Inferior parietal cortex (tissue), 1 donor: ENCODE results near the gene LPAR2.

ENCODE experiments used
- DNase-seq: peaks from one replicate; pipeline ENCODE4 v3.0.0-alpha.2; 2016; ENCODE audit errors: extremely low spot score

The LPAR2 gene

GRCh38 chr19:19597809-19598306, 30.2 kb downstream of the LPAR2 start:
- DNase-seq, result no peak

- no peak for DNase-seq
Observed at GRCh38 chr19:19595171-19595701, 32.8 kb downstream of the LPAR2 start.

DNA sequence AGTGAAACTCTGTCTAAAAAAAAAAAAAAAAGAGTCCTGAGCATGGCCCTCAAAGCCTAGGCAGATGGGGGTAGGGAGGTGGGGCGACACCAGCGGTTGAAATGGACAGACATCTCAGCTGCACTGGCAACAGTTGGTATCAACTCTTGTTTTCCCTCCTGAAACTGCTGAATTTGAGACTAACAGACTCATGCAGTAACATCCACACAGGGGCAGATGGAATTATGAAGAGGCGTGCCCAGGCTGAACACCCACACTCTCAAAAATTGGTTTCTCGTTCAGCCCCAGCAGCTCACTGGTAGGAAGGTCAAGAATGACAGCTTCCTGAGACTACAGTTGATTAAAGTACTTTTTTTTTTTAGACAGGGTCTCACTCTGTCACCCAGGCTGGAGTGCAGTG, 33.6 kb downstream of the LPAR2 start:
- DNase-seq, result no peak

GRCh38 chr19:19592690-19593089, 35.3 kb downstream of the LPAR2 start:
- DNase-seq, result no peak

GRCh38 chr19:19591133-19591825, 36.7 kb downstream of the LPAR2 start:
- DNase-seq, result no peak

DNA sequence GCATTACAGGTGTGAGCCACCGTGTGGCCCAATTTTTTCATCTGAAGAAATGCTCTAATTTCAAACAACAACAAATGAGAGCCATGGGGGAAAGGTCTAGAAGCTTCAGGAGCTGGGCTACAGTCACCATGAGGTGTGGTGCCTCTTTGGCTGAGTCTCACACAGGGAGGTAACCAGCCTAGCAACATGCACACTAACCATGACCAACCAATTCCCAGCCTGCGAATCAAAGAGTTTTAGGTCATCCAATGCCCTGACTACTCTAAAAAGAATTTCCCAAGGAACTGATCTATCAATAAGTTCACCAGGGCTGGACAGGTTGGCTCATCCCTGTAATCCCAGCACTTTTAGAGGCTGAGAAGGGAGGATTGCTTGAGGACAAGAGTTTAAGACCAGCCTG, 39.5 kb downstream of the LPAR2 start:
- DNase-seq, result no peak

DNA sequence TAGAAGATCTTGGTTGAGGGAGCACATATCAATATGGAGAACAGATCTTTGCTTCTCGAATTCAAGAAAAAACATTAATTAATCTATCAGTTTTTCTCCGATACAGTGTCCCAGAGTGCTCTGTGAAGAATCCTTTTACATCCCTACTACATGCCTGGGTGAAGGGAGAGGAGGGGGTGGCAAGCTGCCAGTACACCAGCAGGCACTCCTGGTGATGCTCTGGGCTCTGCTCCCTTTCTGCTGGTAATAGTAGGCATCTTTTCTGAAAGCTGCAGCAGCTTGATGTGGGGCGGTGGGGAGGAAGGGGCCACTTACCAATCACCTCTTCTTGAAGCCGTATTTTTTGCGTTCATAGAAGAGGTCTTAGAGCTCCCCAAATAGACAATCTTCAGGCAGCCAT, 40.2 kb downstream of the LPAR2 start:
- DNase-seq, result no peak

DNA sequence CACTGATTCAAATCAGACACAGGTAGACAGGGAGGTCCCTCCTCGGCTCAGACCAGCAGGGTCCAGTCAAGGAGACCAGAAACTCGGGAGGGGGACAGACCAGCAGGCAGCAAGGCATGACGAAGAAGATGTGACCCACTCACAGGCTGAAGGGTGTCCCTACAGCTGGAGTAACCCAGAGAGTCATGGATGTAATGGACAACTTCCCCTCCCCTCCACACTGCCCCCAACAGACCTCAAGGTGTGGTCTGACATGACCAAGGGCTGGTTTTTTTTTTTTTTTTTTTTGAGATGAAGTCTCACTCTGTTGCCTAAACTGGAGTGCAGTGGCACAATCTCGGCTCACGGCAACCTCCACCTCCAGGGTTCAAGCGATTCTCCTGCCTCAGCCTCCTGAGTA, 43.7 kb downstream of the LPAR2 start:
- DNase-seq, result no peak

DNA sequence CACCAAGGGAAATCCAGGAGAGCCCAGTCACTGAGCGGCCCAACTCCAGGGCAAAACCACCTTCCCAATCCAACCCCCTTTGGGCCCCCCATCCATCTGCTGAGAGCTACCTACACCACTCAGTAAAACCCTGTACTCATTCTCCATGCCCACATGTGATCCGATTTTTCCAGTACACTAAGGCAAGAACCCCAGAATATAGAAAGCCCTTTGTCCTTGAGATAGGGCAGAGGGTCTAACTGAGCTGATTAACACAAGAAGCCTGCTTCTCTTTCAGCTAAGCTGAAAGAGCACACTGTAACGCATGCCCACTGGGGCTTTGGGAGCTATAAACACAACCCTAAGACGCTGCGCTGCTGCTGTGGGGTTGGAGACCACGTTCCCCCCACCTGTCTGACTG, 45.5 kb downstream of the LPAR2 start:
- no peak for DNase-seq

DNA sequence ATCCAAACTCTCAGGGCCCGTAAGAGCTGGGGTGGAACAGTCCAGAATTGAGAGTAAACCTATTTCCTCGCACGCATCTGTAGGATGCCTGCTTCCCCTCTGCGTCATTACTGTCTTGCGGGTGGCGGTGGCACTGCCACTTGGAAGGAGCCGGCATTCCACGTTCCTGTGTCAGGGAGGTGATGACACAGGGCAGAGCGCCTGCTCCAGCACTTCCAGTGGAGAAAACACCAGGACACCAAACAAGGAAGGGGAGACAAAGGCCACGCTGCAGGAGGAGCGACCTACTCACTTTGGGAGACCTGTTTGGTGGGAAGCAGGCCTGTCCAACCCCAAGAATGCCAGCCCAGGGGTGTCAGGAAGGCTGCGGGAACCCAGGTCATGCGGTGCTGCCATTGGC, 46.6 kb downstream of the LPAR2 start:
- no peak for DNase-seq

DNA sequence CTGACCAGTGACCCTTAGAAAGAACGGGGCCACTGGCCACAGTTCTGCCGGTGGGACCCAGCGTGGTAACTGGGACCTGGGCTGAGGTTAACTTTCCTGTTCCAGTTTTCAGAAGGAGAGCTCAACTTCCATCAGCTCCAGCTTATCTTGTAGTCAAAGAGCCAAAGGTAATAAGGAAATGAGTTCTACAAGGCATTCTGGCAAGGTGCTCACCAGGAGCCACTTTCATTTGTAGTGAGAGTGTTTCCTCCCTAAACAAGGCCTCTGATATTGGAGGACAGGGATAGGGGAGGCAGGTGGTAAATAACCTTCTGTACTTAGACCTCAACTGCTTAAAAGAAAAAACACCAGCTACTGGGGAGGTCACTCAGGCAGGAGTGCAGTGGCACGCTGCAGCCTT, 47.6 kb downstream of the LPAR2 start:
- DNase-seq, result no peak

- no peak for DNase-seq
Observed at GRCh38 chr19:19579533-19580361, 48.3 kb downstream of the LPAR2 start.

DNA sequence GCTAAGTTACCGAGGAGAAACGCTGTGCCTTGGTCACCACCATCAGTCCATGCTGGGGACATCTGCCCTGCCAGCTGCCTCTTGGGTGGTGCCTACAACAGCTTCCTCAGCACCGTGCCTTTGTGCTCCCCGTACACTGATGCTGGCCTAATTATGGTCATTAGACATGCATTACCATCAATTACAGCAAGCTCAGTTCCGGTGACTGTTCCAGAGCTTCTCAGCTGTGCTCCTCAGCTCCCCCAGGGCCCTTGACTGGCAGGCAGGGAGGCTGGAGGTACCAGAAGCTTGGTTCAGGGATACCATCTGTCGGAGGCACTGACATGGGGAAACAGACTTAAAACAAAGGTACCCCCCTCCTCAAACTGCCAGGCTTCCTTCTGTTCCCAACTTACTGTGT, 49.8 kb downstream of the LPAR2 start:
- DNase-seq, result no peak

GRCh38 chr19:19575411-19575810, 52.6 kb downstream of the LPAR2 start:
- DNase-seq, result no peak
